HEK293 (cell line): ENCODE data around the gene CIAPIN1.

Source experiments
- CTCF ChIA-PET: fragments of 350-600 bp; formaldehyde crosslinking; extraction: SDS; loops from one replicate; lab custom pipeline; 2021; ENCODE audit warnings: antibody characterized with exemption; lab: Yijun Ruan, JAX
- POLR2A ChIA-PET: fragments of 300-600 bp; formaldehyde crosslinking; extraction: SDS; loops from one replicate; lab custom pipeline; 2020; ENCODE audit warnings: antibody characterized with exemption, inconsistent platforms; lab: Yijun Ruan, JAX
- H3K27ac ChIP-seq: fragments of 200-500 bp; sonication (Bioruptor generic); 2 replicates; pipeline ENCODE4 v1.5.1; 2014; ENCODE audit warnings: low read depth, low read length, control low read depth, inconsistent platforms; ENCODE audit errors: extremely low read depth
- H3K36me3 ChIP-seq, 2 experiments: fragments of 200-500 bp in 1 of 2; sonication (Bioruptor generic) in 1 of 2; 1 replicate in 1 of 2; 2 replicates in 1 of 2; pipeline ENCODE4 v1.5.1; 2014 to 2017; ENCODE audit warnings: inconsistent platforms in 2 of 2, low read length in 2 of 2; ENCODE audit not compliant: control insufficient read depth in 2 of 2, insufficient read depth in 1 of 2
- H3K4me1 ChIP-seq: fragments of 200-500 bp; sonication (Bioruptor generic); 2 replicates; pipeline ENCODE4 v1.5.1; 2014; ENCODE audit warnings: mild to moderate bottlenecking, low read length, inconsistent platforms; ENCODE audit not compliant: control insufficient read depth, insufficient read depth
- H3K4me3 ChIP-seq: 2 replicates; pipeline ENCODE4 v1.5.1; 2011; ENCODE audit warnings: low read depth, mild to moderate bottlenecking, control low read depth, low read length, moderate library complexity
- H3K9me3 ChIP-seq: fragments of 200-500 bp; sonication (Bioruptor generic); 2 replicates; pipeline ENCODE4 v1.5.1; 2014; ENCODE audit warnings: low read depth, low read length, inconsistent platforms; ENCODE audit not compliant: control insufficient read depth, insufficient read depth
- FEZF1 ChIP-seq: fragments of 450-650 bp; formaldehyde crosslinking; IDR thresholded peaks from 2 replicates; pipeline ENCODE4 v1.5.1; 2016; ENCODE audit warnings: missing biosample characterization, missing genetic modification characterization
- KLF16 ChIP-seq: fragments of 450-650 bp; formaldehyde crosslinking; IDR thresholded peaks from 2 replicates; pipeline ENCODE4 v1.5.1; 2017; ENCODE audit warnings: missing biosample characterization, missing genetic modification characterization
- KLF7 ChIP-seq: fragments of 450-650 bp; formaldehyde crosslinking; IDR thresholded peaks from 2 replicates; pipeline ENCODE4 v1.5.1; 2016; ENCODE audit warnings: missing biosample characterization, missing genetic modification characterization, borderline replicate concordance
- SP2 ChIP-seq: fragments of 450-650 bp; formaldehyde crosslinking; IDR thresholded peaks from 2 replicates; pipeline ENCODE4 v1.5.1; 2016; ENCODE audit warnings: missing biosample characterization, missing genetic modification characterization
- SP3 ChIP-seq: fragments of 450-650 bp; formaldehyde crosslinking; IDR thresholded peaks from 2 replicates; pipeline ENCODE4 v1.5.1; 2016; ENCODE audit warnings: missing biosample characterization, missing genetic modification characterization
- TRIM28 ChIP-seq: IDR thresholded peaks from 2 replicates; pipeline ENCODE4 v1.6.1; 2011; ENCODE audit warnings: low read length, control low read depth, borderline replicate concordance
- ZBTB21 ChIP-seq: fragments of 450-650 bp; formaldehyde crosslinking; IDR thresholded peaks from 2 replicates; pipeline ENCODE4 v1.5.1; 2017; ENCODE audit warnings: missing biosample characterization, missing genetic modification characterization
- ZFHX2 ChIP-seq: fragments of 450-650 bp; formaldehyde crosslinking; conservative IDR thresholded peaks from 2 replicates; pipeline ENCODE4 v1.5.1; 2016; ENCODE audit warnings: missing biosample characterization, missing genetic modification characterization
- ZNF266 ChIP-seq: fragments of 450-650 bp; formaldehyde crosslinking; IDR thresholded peaks from 2 replicates; pipeline ENCODE4 v1.5.1; 2016; ENCODE audit warnings: missing biosample characterization, missing genetic modification characterization, low read depth
- ZNF335 ChIP-seq: fragments of 450-650 bp; formaldehyde crosslinking; conservative IDR thresholded peaks from 2 replicates; pipeline ENCODE4 v1.5.1; 2016; ENCODE audit warnings: missing biosample characterization, missing genetic modification characterization
- ZNF362 ChIP-seq: fragments of 450-650 bp; formaldehyde crosslinking; IDR thresholded peaks from 2 replicates; pipeline ENCODE4 v1.5.1; 2016; ENCODE audit warnings: missing biosample characterization, missing genetic modification characterization
- ZNF366 ChIP-seq: fragments of 450-650 bp; formaldehyde crosslinking; conservative IDR thresholded peaks from 2 replicates; pipeline ENCODE4 v1.5.1; 2016; ENCODE audit warnings: missing biosample characterization, missing genetic modification characterization
- ZNF416 ChIP-seq: fragments of 450-650 bp; formaldehyde crosslinking; IDR thresholded peaks from 2 replicates; pipeline ENCODE4 v1.5.1; 2016; ENCODE audit warnings: missing biosample characterization, missing genetic modification characterization
- ZNF473 ChIP-seq: fragments of 450-650 bp; formaldehyde crosslinking; IDR thresholded peaks from 2 replicates; pipeline ENCODE4 v1.5.1; 2017; ENCODE audit warnings: missing biosample characterization, missing genetic modification characterization
- ZNF48 ChIP-seq: fragments of 450-650 bp; formaldehyde crosslinking; IDR thresholded peaks from 2 replicates; pipeline ENCODE4 v1.5.1; 2016; ENCODE audit warnings: missing biosample characterization, missing genetic modification characterization
- ZNF544 ChIP-seq: fragments of 450-650 bp; formaldehyde crosslinking; IDR thresholded peaks from 2 replicates; pipeline ENCODE4 v1.5.0; 2017; ENCODE audit warnings: missing biosample characterization, missing genetic modification characterization
- ZNF560 ChIP-seq: fragments of 450-650 bp; formaldehyde crosslinking; IDR thresholded peaks from 2 replicates; pipeline ENCODE4 v1.5.1; 2017; ENCODE audit warnings: missing biosample characterization, missing genetic modification characterization, borderline replicate concordance
- ZNF580 ChIP-seq: fragments of 450-650 bp; formaldehyde crosslinking; IDR thresholded peaks from 2 replicates; pipeline ENCODE4 v1.5.1; 2016; ENCODE audit warnings: missing biosample characterization, missing genetic modification characterization
- ZNF585B ChIP-seq: fragments of 450-650 bp; formaldehyde crosslinking; IDR thresholded peaks from 2 replicates; pipeline ENCODE4 v1.5.1; 2016; ENCODE audit warnings: missing biosample characterization, missing genetic modification characterization
- ZNF629 ChIP-seq: fragments of 450-650 bp; formaldehyde crosslinking; IDR thresholded peaks from 2 replicates; pipeline ENCODE4 v1.5.1; 2017; ENCODE audit warnings: missing biosample characterization, missing genetic modification characterization
- ZNF76 ChIP-seq: fragments of 450-650 bp; formaldehyde crosslinking; IDR thresholded peaks from 2 replicates; pipeline ENCODE4; 2016; ENCODE audit warnings: low read depth, missing biosample characterization, missing genetic modification characterization, borderline replicate concordance
- ZNF768 ChIP-seq: fragments of 450-650 bp; formaldehyde crosslinking; IDR thresholded peaks from 2 replicates; pipeline ENCODE4 v1.5.1; 2018; ENCODE audit warnings: missing biosample characterization, mild to moderate bottlenecking, missing genetic modification characterization
- ZNF837 ChIP-seq: fragments of 450-650 bp; formaldehyde crosslinking; IDR thresholded peaks from 2 replicates; pipeline ENCODE4 v1.5.1; 2016; ENCODE audit warnings: missing biosample characterization, missing genetic modification characterization
- TF ChIP-seq, protein P1 (sequence below): fragments of 450-650 bp; formaldehyde crosslinking; IDR thresholded peaks from 2 replicates; pipeline ENCODE4 v1.5.1; 2017; ENCODE audit warnings: missing biosample characterization, missing genetic modification characterization
- TF ChIP-seq, protein P2 (sequence below): fragments of 450-650 bp; formaldehyde crosslinking; IDR thresholded peaks from 2 replicates; pipeline ENCODE4 v1.5.1; 2016; ENCODE audit warnings: missing biosample characterization, missing genetic modification characterization
- TF ChIP-seq, protein P3 (sequence below): fragments of 450-650 bp; formaldehyde crosslinking; IDR thresholded peaks from 2 replicates; pipeline ENCODE4 v1.5.1; 2016; ENCODE audit warnings: missing biosample characterization, missing genetic modification characterization

CIAPIN1 gene

DNA sequence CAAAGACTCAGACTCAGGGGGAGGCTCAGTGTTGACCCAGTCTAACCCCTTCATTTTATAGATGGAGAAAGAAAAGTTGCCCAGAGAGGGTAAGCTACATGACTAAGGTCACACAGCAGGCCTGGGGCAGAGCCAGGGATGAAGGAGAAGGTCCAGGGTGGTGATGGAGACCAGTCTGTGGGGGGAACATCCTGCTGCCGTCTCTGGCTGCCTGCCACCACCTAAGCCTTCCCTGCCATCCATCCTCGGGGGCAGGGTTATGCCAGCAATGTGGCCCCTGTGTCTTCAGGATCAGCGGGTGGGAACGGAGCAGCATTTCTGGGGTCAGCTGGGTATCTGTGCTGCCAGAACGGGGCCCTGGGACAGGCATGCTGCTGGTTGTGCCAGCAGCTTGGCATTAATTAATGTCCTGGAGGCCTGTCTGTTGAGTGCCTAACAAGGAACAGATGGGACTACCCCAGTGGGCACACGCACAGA is 33.6 kb upstream of the CIAPIN1 start (continued):
- no peak for TF ChIP-seq ZNF76 (tag by site-specific recombination)
- TF ChIP-seq ZNF585B (tag by site-specific recombination), result no peak
- no peak for TF ChIP-seq ZNF48 (tag by site-specific recombination)
- TF ChIP-seq, protein P1, sequence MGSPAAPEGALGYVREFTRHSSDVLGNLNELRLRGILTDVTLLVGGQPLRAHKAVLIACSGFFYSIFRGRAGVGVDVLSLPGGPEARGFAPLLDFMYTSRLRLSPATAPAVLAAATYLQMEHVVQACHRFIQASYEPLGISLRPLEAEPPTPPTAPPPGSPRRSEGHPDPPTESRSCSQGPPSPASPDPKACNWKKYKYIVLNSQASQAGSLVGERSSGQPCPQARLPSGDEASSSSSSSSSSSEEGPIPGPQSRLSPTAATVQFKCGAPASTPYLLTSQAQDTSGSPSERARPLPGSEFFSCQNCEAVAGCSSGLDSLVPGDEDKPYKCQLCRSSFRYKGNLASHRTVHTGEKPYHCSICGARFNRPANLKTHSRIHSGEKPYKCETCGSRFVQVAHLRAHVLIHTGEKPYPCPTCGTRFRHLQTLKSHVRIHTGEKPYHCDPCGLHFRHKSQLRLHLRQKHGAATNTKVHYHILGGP (tag by site-specific recombination), result no peak
- TF ChIP-seq ZBTB21 (tag by site-specific recombination), result no peak
- TF ChIP-seq FEZF1 (tag by site-specific recombination), result no peak
- TF ChIP-seq KLF7, result no peak
- no peak for TF ChIP-seq ZNF544 (tag by site-specific recombination)
- no peak for TF ChIP-seq KLF16 (tag by site-specific recombination)
- TF ChIP-seq ZNF580, result 0 out of 2 replicates have a peak, but pooled peaks have one; percentile 28
- TF ChIP-seq ZNF416 (tag by site-specific recombination), result no peak
- TF ChIP-seq ZNF768, result peak; percentile 84
- TF ChIP-seq ZNF629 (tag by site-specific recombination), result no peak
- TF ChIP-seq ZNF837, result no peak
- TF ChIP-seq ZNF266 (tag by site-specific recombination), result no peak

DNA sequence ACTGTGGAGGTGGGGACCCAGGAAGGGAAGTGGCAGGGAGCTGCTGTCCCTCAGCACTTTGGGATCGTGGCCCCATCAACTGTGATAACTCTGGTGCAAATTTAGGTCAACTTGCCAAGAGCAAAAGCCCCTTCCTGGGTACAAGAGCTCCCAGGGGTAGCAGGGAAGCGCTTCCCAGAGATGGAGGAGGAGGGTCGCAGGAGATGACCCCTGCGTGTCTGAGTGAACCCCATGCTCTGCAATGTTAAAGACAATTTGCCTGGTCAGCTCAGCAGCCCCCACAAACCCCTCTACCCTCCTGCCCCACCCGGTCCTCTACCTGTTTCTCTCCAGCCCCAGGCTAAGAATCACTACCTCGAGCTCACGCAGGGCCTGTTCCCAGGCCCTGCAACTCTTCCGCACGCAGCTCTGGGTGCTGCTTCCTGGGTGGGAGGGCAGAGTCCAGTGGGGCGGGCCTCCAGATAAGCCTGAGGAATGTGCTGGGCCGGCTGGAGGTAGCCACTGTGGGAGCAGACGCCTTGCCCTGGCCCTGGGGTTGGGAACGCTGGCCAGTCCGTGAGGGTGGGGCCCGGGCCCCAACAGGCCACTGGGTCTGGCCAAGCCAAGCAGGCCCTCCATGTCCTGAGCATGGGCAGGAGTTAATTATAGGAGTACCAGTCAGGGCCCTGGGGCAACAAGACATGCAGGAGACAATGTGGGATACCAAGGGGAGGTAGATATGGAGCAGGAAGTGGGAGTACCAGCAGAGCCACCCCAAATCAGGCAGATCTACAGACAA is 33.0 kb upstream of the CIAPIN1 start:
- no peak overlapping the region for H3K4me3 ChIP-seq
- ChIA-PET CTCF (interaction anchor here (0.6 to 3.2 kb wide), 5 partner anchors 14 to 897 kb away, joined by 3 to 16 read pairs (median 4); partner anchors contain the start of gene POLR2C), POLR2A (interaction anchor here (1.3 kb wide), 1 partner anchor 18 kb away, joined by 3 read pairs; the partner anchor contains the start of gene POLR2C)
- H3K9me3 ChIP-seq, result no peaks in the 10 kb centered on the region
- no peaks in the 10 kb centered on the region for H3K4me1 ChIP-seq
- H3K27ac ChIP-seq, result no peak overlapping the region
- peaks cover 0 to 2% of the 10 kb centered on the region in 2 experiments; a peak in 1 of 3 replicates for H3K36me3 ChIP-seq
- TF ChIP-seq ZNF560 (no peak), ZNF362 (no peak), ZNF335 (tag by site-specific recombination) (0 out of 2 replicates have a peak, but pooled peaks have one; percentile 20)

DNA sequence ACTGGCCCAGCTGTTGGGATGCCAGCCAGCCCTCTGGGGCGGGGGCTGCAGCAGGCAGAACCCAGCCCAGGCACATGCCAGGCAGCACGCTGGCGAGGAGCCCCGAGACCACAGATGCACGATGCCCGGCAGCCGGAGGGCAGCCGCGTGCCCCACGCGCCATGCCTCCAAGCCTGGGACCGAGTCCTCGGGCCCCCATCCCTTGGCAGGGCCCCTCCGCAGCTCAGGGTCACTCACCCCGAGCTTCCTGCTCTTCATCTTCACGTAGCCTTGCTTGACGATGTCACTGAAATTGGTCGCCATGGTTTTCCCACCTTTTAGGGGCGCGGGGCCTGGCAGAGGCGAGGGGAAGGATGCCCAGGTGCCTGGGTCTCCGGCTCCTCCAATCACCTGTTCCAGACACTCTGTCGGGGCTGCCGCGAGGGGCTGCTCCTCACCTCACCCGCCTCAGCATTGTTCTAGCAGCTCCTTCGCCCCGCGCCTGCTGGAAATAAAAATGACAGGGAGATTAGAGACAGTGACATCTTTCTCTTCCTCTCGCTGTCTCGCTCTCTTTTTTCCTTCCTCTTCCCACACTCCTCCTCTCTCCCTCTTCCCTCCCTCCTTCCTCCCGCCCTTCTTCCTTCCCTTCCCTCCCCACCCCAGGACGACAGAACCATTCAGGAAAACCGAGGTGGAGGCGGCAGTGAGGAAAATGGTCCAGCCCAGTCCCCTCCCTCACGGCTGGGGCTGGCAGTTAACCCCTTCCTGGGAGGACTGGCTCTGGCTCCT is 32.2 kb upstream of the CIAPIN1 start:
- ChIA-PET POLR2A (interaction anchor here (1.3 kb wide), 1 partner anchor 17 kb away, joined by 3 read pairs; the partner anchor contains the start of gene POLR2C), CTCF (interaction anchor here (0.6 to 3.2 kb wide), 4 partner anchors 14 to 898 kb away, joined by 3 to 16 read pairs (median 4); no protein-coding TSS in a partner anchor)
- H3K4me3 ChIP-seq, result no peak overlapping the region
- H3K27ac ChIP-seq, result no peak overlapping the region
- H3K36me3 ChIP-seq, result peaks cover 0 to 8% of the 10 kb centered on the region in 2 experiments; a peak in 1 of 3 replicates
- no peaks in the 10 kb centered on the region for H3K4me1 ChIP-seq
- H3K9me3 ChIP-seq, result no peaks in the 10 kb centered on the region
- no peak for TF ChIP-seq TRIM28
- TF ChIP-seq, protein P2, sequence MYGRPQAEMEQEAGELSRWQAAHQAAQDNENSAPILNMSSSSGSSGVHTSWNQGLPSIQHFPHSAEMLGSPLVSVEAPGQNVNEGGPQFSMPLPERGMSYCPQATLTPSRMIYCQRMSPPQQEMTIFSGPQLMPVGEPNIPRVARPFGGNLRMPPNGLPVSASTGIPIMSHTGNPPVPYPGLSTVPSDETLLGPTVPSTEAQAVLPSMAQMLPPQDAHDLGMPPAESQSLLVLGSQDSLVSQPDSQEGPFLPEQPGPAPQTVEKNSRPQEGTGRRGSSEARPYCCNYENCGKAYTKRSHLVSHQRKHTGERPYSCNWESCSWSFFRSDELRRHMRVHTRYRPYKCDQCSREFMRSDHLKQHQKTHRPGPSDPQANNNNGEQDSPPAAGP (tag by site-specific recombination), result peak; percentile 35; the same call in 1 of the 2 replicates
- TF ChIP-seq ZNF366 (tag by site-specific recombination), result peak; percentile 69
- no peak for TF ChIP-seq ZNF266 (tag by site-specific recombination)
- TF ChIP-seq SP3 (tag by site-specific recombination), result peak; percentile 49
- TF ChIP-seq ZFHX2 (tag by site-specific recombination), result peak; percentile 31
- TF ChIP-seq SP2 (tag by site-specific recombination), result peak; percentile 76
- TF ChIP-seq, protein P3, sequence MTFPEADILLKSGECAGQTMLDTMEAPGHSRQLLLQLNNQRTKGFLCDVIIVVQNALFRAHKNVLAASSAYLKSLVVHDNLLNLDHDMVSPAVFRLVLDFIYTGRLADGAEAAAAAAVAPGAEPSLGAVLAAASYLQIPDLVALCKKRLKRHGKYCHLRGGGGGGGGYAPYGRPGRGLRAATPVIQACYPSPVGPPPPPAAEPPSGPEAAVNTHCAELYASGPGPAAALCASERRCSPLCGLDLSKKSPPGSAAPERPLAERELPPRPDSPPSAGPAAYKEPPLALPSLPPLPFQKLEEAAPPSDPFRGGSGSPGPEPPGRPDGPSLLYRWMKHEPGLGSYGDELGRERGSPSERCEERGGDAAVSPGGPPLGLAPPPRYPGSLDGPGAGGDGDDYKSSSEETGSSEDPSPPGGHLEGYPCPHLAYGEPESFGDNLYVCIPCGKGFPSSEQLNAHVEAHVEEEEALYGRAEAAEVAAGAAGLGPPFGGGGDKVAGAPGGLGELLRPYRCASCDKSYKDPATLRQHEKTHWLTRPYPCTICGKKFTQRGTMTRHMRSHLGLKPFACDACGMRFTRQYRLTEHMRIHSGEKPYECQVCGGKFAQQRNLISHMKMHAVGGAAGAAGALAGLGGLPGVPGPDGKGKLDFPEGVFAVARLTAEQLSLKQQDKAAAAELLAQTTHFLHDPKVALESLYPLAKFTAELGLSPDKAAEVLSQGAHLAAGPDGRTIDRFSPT (tag by site-specific recombination), result peak; percentile 39; the same call in 1 of the 2 replicates
- 0 out of 2 replicates have a peak, but pooled peaks have one; percentile 15 for TF ChIP-seq ZNF335 (tag by site-specific recombination)
- TF ChIP-seq ZNF473 (tag by site-specific recombination), result no peak
